Measurements from ENCODE around the gene BLOC1S1.

- TF ChIP-seq CTCF (IDR thresholded peaks at IDR 0.05) (no peak), POLR2A (IDR thresholded peaks at IDR 0.05) (no peak)
Observed at GRCh38 chr12:55723516-55724225, 7.8 kb downstream of the BLOC1S1 start.
